WTC11 (cell line): ENCODE results near the gene RNF150.

Experiments used
- GABPB1 ChIP-seq: sonication (generic); formaldehyde crosslinking; IDR thresholded peaks from 2 replicates; pipeline ENCODE4 v1.8.1; 2023; ENCODE audit warnings: mild to moderate bottlenecking, missing genetic modification reagents
- GRHL2 ChIP-seq: fragments of 250-450 bp; sonication (Bioruptor Pico); IDR thresholded peaks from 2 replicates; pipeline ENCODE4 v1.8.0; 2022; ENCODE audit warnings: mild to moderate bottlenecking, moderate library complexity; ENCODE audit not compliant: insufficient replicate concordance, severe bottlenecking
- JUN ChIP-seq: sonication (generic); formaldehyde crosslinking; IDR thresholded peaks from 2 replicates; pipeline ENCODE4 v1.8.0; 2023; ENCODE audit warnings: mild to moderate bottlenecking, missing genetic modification reagents
- ZNF121 ChIP-seq: sonication (generic); formaldehyde crosslinking; IDR thresholded peaks from 2 replicates; pipeline ENCODE4 v1.8.0; 2023; ENCODE audit warnings: missing genetic modification reagents
- TF ChIP-seq, protein P1 (sequence below): fragments of 200-600 bp; IDR thresholded peaks from 2 replicates; pipeline ENCODE4 v1.8.0; 2022; ENCODE audit warnings: antibody characterized with exemption
- TF ChIP-seq, protein P2 (sequence below): sonication (generic); formaldehyde crosslinking; IDR thresholded peaks from 2 replicates; pipeline ENCODE4 v1.8.1; 2022; ENCODE audit warnings: low read depth, missing genetic modification reagents, borderline replicate concordance
- TF ChIP-seq, protein P3 (sequence below): sonication (generic); formaldehyde crosslinking; IDR thresholded peaks from 2 replicates; pipeline ENCODE4 v1.8.1; 2023; ENCODE audit warnings: mild to moderate bottlenecking, missing genetic modification reagents, borderline replicate concordance

DNA sequence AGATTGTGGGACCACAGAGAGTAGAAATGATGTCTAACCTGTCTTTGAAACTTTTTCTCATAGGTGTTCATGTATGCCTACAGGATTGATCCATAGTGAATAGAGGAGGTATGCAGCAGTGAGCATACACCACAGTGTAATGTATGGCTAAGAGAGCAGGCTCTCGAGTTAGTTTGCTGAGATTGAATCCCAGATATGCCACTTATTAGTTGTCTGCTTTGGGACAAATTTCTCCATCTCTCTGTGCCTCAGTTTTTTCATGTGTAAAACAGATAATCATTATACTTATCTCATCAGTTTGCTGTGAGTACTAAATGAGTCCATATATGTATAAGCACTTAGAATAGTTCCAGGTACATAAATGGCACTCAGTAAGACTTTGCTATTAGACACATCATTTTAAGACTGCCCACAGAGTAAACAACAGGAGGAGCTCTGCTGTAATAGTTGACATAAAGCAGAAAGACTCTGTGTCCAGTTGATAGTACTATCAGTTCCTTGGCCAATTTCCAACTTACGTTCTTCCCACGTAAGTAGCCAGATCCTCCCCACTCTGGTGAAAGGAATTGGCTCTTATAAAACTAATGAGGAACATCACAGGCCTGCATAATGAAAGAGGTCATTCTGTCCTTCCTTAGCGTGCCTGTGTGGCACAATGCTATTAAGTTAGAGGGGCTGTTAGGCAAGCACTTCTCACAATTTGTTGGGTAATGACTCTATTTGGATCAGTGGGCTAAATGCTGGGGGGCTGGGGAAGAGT is 20.7 kb upstream of the RNF150 start:
- TF ChIP-seq GABPB1 (no peak), ZNF121 (CRISPR knock-in tag) (no peak), GRHL2 (CRISPR knock-in tag) (no peak), JUN (CRISPR knock-in tag) (no peak)
- TF ChIP-seq, protein P1, sequence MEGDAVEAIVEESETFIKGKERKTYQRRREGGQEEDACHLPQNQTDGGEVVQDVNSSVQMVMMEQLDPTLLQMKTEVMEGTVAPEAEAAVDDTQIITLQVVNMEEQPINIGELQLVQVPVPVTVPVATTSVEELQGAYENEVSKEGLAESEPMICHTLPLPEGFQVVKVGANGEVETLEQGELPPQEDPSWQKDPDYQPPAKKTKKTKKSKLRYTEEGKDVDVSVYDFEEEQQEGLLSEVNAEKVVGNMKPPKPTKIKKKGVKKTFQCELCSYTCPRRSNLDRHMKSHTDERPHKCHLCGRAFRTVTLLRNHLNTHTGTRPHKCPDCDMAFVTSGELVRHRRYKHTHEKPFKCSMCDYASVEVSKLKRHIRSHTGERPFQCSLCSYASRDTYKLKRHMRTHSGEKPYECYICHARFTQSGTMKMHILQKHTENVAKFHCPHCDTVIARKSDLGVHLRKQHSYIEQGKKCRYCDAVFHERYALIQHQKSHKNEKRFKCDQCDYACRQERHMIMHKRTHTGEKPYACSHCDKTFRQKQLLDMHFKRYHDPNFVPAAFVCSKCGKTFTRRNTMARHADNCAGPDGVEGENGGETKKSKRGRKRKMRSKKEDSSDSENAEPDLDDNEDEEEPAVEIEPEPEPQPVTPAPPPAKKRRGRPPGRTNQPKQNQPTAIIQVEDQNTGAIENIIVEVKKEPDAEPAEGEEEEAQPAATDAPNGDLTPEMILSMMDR = no peak
- TF ChIP-seq, protein P2, sequence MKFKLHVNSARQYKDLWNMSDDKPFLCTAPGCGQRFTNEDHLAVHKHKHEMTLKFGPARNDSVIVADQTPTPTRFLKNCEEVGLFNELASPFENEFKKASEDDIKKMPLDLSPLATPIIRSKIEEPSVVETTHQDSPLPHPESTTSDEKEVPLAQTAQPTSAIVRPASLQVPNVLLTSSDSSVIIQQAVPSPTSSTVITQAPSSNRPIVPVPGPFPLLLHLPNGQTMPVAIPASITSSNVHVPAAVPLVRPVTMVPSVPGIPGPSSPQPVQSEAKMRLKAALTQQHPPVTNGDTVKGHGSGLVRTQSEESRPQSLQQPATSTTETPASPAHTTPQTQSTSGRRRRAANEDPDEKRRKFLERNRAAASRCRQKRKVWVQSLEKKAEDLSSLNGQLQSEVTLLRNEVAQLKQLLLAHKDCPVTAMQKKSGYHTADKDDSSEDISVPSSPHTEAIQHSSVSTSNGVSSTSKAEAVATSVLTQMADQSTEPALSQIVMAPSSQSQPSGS (CRISPR knock-in tag) = no peak
- TF ChIP-seq, protein P3, sequence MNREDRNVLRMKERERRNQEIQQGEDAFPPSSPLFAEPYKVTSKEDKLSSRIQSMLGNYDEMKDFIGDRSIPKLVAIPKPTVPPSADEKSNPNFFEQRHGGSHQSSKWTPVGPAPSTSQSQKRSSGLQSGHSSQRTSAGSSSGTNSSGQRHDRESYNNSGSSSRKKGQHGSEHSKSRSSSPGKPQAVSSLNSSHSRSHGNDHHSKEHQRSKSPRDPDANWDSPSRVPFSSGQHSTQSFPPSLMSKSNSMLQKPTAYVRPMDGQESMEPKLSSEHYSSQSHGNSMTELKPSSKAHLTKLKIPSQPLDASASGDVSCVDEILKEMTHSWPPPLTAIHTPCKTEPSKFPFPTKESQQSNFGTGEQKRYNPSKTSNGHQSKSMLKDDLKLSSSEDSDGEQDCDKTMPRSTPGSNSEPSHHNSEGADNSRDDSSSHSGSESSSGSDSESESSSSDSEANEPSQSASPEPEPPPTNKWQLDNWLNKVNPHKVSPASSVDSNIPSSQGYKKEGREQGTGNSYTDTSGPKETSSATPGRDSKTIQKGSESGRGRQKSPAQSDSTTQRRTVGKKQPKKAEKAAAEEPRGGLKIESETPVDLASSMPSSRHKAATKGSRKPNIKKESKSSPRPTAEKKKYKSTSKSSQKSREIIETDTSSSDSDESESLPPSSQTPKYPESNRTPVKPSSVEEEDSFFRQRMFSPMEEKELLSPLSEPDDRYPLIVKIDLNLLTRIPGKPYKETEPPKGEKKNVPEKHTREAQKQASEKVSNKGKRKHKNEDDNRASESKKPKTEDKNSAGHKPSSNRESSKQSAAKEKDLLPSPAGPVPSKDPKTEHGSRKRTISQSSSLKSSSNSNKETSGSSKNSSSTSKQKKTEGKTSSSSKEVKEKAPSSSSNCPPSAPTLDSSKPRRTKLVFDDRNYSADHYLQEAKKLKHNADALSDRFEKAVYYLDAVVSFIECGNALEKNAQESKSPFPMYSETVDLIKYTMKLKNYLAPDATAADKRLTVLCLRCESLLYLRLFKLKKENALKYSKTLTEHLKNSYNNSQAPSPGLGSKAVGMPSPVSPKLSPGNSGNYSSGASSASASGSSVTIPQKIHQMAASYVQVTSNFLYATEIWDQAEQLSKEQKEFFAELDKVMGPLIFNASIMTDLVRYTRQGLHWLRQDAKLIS = no peak
